Ecto neural progenitor cell (in vitro differentiated cells): Measurements from ENCODE around the gene HAVCR1.
"Not testable (repeated sequence)": the region's sequence is repeated elsewhere in the genome, so short reads cannot be mapped to it uniquely, and the experiment has no call there.

Experiments
- DNase-seq: peaks from one replicate; pipeline ENCODE4 v3.0.0-alpha.2; 2018; ENCODE audit warnings: low spot score

The HAVCR1 gene

DNA sequence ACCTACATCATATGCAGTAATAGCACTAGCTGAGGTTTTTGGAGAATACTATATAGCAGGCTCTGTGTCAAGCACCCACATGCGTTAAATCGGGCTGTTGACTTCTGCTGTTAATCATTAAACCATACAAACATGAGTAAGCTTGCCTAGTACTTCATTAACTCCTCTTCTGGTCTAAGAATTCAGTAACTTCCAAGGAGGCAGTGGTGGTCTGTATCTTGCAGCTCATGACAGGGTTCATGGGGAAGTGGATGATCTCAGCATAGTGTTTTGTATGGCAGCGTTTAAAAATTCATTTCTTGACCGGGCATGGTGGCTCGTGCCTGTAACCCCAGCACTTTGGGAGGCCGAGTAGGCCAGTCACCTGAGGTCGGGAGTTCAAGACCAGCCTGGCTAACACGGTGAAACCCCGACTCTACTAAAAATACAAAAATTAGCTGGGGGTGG lies at the start of gene HAVCR1:
Gene HAVCR1, minus strand, starts transcription at position 24 of the 447 bp plus-strand sequence. CDS start 1,173 bp downstream, outside the sequence.
- DNase-seq, result no peak

DNA sequence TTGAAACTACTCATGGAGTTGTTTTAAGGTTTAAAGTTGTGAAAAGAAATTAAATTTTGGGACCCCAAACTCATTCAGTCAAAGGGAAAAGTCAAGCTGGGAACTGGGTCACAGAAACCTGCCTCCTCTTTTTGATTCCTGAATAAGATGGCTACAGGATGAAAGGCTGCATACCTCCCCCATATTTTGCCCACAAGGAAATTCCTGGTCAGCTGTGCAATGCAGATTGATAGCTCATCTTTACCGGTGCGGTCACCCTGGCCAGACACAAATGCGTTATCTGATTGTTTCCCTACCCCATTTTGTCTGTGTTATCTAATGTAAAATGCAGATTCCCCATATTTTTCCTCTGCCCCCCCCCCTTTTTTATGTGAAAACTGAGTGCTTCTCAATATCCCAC lies 48.6 kb upstream of the HAVCR1 start:
- DNase-seq, result no peak

DNA sequence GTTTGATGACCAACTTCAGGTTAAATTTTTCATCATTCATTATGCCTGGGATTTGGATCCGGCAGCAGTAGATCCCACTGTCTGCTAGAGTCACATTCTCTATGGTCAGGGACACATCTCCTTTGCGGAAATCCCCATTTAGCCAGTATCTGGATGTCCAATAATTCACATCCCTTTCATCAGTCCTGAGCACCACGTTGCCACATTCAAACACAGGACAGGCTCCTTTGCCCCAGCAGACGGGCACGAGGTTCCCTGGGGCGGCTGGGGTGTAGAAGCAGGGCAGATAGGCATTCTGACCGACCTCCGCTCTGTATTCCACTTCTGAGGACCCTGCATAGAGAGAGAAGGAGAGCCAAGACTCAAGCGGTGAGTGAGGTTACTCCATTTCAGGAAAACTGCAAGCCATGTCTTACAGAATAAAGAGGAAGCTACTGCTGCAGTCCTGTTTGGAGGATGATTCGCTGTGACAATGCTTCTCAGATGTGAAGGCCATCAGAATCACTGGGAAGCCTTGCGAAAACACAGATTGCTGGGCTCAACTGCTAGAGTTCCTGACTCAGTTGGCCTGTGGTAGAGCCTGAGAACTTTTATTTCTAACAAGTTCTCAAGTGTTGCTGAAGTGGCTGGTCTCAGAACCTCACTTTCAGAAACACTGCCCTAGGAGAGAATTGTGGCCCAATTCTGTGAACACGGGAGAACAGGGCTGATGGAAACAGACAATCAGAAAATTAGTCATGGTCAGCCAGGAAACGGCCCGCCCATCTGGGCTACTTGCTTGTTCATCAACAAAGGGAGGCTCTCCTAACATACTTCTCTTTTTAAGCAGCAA lies 47.9 kb upstream of the HAVCR1 start:
- peak; percentile 48 for DNase-seq

DNA sequence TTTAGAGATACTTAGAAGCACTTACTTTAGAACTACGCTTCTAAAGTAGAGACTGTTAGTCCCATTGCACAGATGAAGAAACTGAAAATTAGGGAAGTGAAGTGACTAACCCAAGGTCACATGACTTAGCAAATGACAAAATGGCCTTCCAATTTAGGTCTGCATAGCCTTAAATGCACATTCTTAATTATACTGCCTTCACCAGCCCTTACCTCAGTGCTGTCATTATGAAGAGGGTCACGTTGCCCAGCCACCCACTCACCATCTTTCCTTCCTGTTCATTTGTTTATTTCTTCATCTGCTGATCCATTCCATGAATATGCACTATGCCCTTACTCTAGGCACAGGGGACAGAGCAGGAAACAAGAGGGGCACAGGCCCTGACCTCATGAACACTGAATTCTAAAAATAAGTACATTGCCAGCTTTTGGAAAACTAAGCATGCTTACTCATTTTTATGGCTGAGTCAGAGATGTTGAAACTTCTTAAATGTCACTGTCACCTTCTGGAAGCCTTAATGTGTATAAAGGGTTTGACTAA lies 41.3 kb upstream of the HAVCR1 start:
- DNase-seq, result no peak

DNA sequence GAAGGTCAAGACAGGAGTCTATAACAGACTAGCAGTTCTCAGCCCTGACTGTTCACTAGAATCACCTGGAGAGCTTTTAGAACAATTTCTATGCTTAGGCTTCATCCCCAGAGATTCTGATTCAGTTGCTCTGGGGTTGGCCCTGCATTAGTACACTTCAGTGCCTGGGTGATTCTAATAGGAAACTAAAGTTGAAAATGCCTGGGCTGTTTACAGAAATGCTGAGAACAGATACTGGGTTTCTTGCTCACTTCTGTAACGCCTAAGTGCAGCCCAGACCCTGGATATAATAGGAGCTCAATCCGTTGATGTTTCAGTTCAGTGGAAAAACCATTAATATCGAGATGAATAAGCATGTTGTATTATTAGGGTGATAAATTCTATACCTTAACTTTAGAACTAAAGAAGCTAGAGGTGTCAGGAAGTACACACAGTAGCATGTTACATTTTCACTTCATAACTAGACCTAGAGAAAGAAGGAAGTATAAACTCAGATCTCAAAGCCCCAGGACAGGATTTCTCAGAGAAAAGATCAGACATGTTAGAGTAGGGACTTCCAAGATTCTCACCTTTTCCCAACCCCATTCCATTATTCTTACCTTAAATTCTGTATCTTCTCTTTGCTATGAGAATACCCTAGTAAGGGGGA lies 29.6 kb upstream of the HAVCR1 start:
- no peak for DNase-seq

DNA sequence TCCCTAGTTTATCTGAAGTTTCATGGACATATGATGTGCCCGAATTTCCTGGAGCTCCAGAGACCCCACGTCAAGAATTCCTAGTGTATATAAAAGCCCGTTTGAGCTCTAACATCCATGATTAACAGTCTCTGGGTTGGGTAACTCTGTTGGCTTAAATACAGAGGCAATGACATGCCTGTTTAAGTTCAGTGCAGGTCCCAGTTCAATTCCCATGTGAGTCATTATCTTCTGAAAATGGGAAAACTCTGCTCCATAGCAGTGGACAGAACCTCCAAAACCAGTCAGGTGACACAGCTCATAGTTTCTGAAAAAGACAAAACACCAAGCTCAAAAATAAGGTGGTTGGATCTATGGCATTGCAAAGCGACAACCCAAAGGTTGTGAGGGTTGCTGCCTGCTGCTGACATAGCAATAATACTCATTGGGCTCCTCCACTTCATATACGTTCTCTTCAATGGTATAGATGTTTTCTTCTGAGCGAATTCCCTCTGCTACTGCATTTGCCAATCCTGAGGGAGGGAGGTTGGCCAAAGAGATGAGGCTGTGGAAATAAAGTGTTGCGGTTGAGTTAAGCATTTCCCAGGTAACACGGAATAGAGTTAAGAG lies 27.9 kb upstream of the HAVCR1 start:
- DNase-seq, result no peak

DNA sequence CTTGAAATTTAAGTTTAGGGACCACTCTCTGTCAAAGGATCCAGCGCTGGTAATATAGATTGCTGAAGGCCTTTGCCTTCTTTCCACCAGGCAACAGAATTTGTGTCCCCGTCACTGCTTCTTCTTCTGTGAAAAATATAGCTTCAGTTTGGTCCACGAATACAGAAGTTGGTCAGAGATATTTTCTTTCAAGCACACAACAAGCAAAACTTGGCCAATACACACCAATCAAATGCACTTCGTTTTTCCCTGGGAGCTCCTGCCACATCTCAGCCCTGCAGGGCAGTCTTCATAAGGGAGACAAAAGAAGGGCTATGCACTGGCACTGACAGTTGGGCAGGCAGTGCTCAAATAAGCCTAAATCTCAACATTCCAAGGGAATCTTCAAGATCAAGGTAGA lies 27.0 kb upstream of the HAVCR1 start:
- no peak for DNase-seq

DNA sequence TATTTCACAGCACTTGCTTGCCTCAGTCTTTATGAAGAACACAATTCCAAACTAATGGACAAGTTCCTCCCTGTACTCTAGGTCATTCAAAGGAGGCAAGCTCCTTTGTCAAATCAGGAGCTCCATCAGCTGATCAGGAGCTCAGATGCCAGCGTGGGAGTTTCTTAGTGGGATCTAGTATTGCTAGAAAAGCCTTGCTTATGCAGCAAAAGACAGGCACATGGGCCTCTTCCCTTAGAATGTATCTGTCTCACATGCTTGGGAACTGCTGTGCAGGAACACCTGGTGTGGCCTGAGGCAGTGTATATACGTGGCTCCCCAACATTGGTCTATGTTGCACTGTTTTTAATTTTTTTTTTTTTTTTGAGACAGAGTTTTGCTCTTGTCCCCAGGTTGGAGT lies 21.4 kb upstream of the HAVCR1 start:
- no peak for DNase-seq

DNA sequence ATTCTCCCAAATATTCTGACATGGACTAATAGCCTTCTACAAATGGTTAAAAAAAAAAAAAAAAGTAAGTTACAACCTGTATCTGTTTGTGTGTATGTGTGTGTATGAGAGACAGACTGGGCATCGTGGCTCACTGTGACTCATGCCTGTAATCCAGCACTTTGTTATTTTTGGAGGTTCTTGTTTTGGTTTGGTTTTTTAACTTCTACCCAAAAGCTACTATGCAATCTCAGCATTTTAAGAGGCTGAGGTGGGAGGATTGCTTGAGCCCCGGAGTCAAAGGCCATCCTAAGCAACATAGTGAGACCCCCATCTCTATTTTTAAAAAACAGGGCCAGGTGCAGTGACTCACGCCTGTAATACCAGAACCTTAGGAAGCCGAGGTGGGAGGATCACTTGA lies 17.6 kb upstream of the HAVCR1 start:
- DNase-seq, result no peak

DNA sequence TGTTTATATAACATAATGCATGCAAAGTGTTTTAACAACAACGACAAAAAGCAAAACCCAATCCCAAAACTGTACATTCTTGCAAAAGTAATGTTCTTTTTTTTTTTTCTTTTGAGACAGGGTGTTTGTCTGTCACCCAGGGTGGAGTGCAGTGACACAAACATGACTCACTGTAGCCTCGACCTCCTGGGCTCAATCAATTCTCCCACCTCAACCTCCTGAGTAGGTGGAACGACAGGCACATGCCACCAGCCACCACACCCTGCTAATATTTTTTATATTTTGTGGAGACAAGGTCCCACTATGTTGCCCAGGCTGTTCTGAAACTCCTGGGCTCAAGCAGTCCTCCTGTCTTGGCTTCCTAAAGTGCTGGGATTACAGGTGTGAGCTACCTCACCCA lies 13.6 kb upstream of the HAVCR1 start:
- no peak for DNase-seq

DNA sequence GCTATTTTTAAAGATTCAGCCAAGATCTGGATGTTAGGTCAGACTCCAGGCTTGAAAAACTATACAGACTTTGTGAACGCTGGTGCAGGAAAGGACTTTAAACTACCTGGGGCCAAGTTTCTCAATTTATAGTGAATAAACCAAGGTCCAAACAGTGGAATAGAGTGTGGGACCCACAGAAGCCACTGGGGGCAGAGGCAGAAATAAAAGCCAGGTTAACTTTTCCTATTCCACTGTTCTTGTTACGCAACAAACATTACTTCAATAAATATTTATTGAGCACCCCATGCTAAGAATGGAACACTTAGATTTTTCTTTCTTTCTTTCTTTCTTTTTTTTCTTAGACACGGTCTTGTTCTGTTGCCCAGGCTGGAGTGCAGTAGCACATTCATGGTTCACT lies 11.0 kb upstream of the HAVCR1 start:
- no peak for DNase-seq

DNA sequence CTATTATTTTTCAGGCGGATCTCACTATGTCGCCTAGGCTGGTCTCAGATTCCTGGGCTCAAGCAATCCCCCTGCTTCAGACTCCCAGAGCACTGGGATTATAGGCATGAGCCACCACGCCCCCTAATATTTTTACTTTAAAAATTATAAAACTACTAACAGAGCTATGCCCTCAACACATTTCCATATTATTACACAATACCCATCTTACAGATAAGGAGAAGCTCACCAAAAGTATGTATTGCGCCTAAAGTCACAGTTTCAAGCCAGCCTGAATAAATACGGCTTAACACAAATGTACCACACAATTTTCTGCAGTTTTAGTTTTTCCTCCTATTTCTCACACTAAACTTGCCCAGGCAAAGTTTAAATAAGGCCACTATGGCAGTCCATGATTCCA lies 9.9 kb upstream of the HAVCR1 start:
- no peak for DNase-seq

DNA sequence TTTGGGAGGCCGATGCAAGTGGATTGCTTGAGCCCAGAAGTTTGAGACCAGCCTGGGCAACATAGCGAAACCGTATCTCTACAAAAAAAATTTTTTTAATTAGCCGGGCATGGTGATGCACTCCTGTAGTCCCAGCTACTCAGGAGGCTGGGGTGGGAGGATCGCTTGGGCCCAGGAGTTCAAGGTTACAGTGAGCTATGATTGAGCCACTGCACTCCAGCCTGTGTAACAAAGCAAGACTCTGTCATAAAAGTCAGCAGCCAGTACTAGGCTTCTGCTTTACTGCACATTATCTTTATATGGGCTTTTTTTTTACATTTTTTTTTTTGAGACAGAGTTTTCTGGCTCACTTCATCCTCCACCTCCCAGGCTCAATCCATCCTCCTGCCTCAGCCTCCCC lies 9.4 kb upstream of the HAVCR1 start:
- no peak for DNase-seq

DNA sequence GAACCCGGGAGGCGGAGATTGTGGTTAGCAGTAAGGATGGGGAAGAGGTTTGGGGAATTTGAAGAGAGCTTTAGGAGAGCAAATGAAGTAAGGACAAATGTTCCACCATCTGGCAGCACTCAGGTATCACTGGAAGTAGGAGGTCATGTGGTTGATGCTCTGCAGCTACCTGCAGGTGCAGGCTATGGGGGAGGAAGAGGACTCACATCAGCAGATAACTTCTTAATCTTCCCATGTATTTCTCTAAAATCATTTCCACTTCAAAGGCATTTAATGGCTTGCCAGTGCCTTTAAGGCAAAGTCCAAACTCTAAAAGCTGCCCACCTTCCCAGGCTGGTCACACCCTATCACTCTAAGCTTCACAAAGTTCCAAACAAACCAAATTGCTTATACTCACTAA lies 8.1 kb upstream of the HAVCR1 start:
- no peak for DNase-seq

DNA sequence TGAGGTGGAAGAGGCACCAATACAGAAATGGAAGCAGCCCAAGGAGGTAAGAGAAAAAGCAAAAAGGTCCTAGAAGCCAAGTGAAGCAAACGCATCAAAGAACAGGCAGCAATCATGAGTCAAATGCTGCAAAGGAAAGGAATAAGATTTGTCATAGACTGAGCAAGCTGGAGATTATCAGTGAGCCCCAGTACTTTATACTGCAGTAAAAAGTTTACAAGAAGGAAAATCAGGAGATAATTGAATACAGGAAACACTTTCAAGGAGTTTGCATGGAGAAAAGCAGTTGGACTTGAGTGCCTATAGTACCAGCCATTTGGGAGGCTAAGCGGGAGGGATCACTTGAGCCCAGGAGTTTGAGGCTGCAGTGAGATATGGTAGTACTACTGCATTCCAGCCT lies 7.2 kb upstream of the HAVCR1 start:
- no peak for DNase-seq

DNA sequence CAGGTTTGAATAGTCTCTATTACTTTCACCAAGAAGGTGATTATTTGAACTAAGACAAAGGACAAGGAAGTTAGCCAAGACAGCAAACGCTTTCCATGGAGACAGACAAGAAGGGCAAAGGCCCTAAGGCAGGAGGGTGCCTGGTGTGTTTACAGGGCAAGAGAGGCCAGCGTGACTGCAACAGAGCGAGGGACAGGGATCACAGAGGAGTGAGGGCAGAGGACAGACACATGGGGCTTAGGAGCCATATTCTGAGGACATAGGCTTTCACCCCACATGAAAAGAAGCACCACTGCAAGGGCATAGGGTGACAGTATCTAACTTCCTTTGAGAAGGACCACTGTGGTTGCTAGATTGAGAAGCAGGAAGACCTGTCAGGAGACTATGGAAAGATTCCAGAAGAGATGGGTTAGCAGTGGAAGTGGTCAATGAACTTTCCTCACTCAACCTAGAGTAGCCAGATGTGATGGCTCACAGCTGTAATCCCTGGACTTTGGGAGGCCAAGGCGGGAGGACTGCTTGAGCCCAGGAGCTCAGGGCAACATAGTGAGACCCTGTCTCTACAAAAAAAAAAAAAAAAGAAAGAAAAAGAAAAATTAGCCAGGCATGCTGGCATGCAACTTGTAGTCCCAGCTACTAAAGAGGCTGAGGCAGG lies 5.0 kb upstream of the HAVCR1 start:
- no peak for DNase-seq

DNA sequence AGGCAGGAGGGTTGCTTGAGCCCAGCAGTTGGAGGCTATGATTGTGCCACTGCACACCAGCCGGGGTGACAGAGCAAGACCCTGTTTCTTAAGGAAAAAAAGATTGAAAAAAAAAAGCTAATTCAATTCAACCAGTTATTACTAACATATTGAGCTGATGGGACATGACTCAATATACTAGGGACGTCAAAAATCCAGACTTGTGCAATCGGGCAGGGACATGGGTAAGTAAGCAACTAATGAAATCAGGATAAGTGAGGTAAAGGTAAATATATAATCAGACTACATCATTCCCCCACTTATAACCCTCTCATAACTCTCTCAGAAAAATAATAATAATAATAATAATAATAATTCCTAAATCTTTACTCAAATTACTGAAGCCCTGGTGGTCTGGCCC lies 975 bp upstream of the HAVCR1 start:
- no peak for DNase-seq

DNA sequence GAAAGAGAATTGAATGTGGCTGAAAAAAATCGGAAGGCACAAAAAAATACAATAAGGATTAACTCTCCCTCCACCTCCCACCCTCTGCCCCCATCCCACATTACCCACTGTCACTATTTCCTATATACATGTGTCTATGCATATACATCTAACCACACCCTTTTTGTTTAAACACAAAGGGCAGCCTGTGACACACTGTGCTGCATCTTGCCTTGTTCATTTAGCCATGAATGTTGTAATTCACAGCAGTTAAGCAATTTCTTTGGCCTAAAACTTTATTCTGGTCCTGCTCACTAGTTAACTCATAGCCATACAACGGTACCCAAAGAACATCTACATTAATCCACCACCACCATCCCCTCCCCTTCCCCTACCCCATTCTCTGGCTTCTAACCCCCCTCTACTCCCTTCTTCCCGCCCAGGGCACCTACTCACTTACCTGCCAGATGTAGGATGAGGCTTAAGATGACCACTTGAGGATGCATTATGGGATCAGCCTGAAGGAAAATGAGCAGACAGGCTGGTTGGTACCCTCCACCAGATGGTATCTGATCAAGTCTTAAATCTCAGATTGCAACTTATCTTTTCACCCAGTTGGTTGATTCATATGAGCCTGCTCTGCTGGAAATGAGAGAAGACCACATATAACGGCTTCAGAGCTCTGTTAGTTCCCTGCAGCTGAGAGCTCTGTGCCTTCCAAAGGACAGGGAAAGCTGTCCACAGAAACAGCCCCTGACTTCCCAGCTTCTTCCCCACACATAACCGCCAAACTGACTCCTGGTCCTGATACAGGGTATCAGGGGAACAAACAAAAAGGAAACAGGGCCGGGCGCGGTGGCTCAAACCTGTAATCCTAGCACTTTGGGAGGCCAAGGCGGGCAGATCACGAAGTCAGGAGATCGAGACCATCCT lies 1.2 kb downstream of the HAVCR1 start:
- no peak for DNase-seq

DNA sequence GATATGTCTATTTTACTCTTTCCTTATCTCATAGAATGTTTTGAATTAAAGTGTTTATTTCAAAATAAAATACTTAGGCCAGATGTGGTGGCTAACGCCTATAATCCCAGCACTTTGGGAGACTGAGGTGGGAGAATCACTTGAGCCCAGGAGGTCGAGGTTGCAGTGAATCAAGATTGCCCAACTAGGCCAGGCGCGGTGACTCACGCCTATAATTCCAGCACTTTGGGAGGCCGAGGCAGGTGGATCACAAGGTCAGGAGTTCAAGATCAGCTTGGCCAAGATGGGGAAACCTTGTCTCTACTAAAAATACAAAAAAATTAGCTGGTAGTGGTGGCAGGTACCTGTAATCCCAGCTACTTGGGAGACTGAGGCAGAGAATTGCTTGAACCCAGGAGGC lies 2.1 kb downstream of the HAVCR1 start:
- DNase-seq, result not testable (repeated sequence)

DNA sequence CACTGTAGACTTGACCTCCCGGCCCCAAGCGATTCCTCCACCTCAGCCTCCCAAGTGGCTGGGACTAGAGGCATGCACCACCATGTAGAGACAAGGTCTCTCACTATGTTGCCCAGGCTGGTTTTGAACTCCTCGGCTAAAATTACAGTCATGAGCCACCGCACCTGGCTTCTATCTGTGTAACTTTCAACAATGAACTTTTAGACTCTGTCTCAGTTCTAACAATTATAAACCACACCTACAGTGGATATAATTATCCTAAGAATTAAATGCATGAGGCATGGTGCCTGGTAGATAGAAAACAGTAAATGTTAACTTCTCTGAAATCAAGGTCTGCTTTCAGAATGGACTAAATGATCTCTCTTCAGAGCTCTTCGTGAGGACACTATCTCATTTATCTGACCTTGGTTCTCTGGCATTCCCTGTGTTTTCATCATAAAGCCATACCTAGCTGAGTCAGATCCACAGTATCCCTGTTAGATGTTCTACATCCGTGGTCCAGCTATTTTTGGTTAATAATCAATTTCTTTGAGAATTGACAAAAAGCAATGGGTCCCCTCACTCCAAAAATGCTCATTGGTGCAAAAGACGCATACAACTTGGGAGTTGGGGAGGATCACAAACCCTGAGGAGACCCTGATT lies 7.2 kb downstream of the HAVCR1 start:
- DNase-seq, result no peak

DNA sequence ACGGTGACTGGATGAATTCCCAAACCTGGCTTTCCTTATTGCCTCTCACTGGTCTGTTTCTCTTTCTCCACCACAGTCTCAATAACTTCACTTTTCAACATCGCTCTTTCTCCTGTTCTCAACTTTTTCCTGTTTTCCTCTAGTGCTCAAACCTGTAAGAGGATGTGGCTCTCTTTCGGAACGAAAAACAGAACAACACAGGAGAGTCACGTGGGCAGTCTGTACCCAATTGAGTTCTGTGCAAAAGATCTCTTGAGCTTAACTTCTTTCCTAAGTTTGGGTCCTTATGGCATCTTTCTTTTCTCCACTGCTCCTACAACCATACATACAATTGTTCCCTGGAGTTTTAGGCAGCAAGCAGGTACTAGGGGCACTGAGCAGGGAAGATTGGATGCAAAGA lies 8.9 kb downstream of the HAVCR1 start:
- DNase-seq, result no peak
